GF-D8 (cell line): ENCODE results near the gene ZNF286A.
"Not testable (repeated sequence)": the region's sequence is repeated elsewhere in the genome, so short reads cannot be mapped to it uniquely, and the experiment has no call there.

Source experiments
- DNase-seq: peaks from one replicate; lab custom pipeline; 2025; lab: John Stamatoyannopoulos, UW

Gene ZNF286A

DNA sequence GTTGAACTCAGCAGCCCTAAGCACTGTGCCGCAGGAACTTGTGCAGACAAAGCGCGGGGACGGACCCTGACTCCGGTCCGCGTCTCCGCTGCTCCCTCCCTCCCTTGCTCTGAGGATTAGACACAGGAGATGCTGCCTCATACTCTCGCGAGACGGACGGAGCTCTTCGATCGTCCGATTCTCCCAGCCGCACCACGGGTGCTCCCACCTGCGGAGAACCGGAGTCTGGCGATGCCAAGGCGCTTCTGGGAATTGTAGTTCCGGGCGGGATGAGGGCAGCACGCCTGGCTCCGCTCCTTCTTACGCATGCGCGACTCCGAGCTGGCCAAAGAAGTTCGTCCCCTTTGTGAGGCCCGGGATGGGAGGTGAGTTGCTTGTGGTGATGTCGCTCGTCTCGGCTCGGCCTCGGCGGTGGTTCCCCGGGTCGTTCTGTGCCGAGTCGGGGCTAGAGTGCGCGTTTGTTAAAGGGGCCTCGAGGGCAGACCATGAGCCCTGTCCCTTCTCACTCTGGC, at the start of gene ZNF286A:
ZNF286A (plus strand) TSS at position 340 of the 512 bp plus-strand sequence. CDS start 578 bp downstream, outside the sequence.
- DNase-seq = peak; percentile 86

DNA sequence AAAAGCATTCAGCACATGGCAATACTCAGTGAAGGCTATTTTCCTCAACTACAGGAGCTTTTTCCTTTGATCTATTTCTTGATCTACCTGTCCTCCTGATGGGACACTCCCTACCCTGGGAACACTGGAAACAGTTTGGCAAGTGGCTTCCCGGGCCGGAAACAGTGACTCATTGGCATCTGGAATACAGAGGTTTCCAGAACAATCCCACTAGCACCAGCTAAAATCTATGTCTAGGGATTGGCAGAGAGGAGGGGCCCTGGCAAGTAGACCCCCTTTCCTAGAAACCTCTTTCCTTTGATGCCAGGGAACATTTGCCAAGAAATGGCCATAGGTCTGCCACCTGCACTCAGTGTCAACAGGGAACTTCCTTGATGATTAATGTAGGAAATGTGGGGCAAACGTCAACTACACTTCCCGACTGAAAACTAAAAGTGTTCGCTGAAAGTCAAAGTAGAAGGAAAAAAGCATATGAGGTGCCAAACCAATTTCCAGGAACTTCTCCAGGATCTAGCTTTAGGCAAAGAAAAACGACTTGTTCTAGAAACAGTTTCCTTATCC, 49.6 kb upstream of the ZNF286A start:
- DNase-seq = no peak

DNA sequence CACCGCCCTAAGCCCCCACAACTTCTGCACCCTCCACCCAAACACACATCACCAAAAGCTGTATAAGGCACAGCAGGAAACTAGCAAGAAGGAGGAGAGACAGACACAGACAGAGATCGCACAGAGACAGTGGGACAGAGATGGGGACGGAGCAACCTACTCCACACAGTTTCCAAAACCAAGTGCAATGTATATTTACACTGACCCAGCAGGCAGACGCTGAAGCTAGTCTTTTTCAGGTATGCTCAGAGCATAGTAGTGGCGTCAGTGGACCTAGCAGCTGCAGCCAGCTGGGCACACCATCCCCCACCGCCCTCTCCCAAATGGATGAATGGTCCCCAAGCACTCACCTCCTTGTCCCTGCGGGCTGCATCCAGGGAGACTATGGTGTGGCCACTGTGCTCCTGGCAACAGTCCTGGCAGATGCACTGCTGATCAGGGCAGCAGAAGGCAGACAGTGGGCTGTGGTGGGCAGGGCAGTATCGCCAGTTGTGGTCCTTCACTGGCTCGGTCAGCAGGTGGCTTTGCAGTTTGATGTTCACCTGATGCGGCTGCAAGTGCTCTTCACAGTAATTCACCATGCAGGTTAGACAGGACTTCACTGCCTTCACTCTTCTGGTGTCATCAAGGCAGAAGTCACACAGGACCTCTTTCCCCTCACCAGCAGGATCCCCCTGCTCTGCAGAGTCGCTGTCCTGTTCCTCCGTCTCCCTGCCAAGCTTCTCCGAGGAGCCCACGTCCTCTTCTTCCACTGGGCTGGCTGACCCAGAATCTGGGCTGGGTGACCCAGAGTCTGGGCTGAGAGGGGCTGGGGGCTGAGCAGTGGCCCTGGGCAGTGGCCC, 48.6 kb upstream of the ZNF286A start:
- DNase-seq = no peak

DNA sequence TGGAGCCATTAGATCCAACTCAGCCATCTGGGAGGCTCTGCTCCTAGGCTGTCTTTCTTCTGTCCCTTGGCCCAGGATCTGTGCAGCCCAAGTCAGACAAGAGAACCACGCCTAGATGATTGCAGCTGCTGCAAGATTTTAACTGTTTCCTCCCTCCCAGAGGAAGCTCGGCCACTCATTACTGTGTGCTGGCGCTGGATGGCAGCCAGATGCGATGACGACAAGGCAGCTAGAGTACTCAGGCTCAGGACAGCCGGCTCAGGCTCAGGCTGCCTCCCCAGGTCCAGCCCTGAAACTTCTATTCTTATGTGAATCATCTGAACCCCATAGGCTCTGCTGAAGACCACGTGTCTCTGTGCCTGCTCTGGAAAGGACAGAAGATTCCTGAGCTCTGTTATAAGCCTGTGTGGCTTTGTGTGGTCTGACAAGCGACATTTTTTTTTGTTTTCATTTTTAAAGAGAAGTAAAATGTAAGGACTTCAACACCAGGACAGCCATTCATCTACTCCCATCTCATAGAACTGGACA, 47.9 kb upstream of the ZNF286A start:
- peak; percentile 70 for DNase-seq

DNA sequence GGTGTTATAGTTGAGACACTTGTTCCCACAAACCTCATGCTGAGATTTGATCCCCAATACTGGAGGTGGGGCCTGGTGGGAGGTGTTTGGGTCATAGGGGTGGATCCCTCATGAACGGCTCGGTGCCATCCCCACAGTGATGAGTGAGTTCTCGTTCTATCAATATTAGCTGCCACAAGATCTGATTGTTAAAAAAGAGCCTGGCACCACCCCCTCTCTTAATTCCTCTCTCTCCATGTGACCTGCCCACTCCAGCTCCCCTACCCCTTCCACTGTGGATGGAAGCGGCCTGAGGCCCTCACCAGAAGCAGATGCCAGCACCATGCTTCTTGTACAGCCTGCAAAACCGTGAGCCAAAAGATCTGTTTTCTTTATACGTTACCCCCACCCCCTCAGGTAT, 46.6 kb upstream of the ZNF286A start:
- no peak for DNase-seq

DNA sequence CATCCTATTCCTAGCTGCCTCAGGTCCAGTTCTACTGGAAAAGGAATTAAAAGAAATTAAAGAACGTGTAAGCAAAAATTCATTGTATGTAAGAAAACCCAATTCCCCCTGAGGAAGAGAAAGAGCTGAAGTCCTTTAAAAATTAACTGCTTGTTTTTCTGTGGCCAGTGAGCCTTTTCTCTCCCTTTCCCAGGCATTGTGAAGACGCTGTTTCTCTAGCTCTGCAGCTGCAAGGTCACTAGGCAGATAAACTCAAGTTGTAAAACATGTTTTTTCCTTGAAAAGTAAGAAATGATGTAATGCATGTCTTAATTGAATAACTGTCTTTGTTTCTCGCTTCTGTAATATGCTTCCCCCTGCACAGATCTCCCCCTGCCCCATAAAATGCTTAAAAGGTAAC, 45.2 kb upstream of the ZNF286A start:
- not testable (repeated sequence) for DNase-seq

DNA sequence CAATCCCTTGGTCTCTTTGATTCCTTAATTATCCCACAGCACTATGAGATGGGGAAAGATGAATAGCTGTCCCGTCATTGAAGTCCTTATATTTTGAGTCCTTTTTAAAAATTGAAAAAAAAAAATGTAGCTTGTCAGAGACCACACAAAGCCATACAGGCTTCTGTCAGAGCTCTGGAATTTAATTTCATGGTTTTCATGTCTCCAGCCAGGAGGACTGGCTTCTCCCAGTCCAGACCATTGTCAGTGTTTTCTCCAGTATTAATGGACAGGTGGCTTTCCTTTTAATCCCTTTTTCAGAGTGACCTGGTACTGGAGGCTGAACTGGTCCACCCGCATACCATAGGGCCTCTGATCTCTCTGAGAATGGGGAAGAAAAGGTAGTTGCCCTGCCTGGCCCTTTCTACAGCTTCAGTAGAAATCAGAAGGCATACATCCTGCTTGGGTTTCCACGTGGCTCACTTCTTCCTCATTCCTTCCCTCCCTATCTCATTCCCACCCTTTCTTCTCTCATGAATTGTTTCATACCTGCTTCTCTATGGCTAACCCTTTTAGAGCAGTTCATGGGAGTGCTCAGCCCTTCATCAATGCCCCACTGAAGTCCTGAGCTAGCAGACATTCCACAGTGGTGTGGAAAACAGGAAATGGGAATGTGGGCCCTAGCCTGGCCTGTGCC, 44.5 kb upstream of the ZNF286A start:
- no peak for DNase-seq

DNA sequence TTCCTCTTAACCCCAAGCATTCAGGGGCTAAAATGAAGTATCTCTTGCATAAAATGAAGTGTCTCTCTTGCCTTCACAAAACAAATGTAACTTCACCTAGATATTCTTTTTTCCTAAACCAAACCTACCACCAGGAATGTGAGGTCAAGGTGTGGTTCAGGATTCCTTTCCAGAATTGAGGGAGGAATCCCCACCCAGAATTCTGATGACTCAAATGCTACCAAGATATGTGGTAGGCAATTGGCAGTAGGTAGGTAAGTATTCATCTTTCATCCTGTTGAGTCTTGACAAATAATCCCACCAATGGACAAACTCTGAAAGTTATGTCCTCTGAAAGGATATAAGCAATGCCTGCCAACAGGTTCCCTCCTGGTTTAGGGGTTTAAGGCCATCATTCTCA, 41.7 kb upstream of the ZNF286A start:
- no peak for DNase-seq

DNA sequence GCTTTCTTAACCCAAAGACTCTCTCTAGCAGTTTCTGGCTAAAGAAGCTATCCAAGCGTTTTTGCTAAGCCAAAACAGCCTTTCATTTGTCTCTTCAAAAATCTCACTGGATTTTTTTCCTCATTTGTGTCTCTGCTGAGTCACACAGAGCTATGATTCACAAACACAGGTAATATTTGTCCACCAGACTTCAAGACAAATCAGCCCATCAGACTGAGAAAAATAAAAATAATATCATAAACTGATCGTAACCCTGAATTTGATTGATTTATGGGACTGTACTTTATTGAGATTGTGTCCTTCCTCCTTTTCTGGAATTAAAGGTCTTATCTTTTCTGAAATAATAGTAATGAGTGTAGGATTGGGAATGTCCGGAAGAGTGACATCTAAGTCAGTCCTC, 41.3 kb upstream of the ZNF286A start:
- DNase-seq = no peak

DNA sequence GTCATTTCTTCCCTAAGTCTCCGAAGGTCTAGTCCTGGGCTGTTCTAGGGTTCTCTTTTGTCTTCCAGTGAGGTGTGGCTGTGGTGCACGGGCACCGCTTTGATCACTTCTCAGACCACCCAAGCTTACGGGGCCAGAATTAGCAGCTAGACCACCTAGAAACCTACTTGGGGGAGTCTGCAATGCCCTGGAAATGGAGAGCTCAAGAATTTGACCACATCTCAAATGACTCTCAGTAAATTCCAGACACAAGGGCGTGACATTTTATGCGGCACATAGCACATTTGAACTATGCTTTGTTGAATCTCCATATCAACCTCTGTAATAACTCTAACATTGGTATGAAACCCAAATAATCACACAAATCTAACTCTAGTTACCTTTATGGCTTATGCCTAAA, 40.3 kb upstream of the ZNF286A start:
- DNase-seq = no peak

DNA sequence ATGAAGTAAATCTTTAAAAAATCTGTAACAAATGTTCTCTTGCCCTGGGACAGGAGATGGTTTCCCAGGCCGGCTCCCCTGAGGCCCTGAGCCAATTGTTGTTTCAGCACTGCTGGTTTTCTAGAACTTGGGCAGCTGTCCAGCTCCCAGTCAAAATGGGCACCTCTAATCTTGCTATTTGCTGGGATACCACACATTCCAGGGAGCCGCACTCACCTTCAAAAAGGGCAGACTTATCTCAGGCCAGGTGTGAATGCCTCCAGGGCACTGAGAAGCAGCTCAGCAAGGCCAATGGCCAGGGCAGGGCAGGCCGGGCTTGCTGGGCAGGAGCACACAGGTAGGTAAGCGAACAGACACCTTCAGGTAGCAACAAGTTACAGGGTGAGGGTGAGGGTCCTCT, 39.9 kb upstream of the ZNF286A start:
- DNase-seq = no peak

DNA sequence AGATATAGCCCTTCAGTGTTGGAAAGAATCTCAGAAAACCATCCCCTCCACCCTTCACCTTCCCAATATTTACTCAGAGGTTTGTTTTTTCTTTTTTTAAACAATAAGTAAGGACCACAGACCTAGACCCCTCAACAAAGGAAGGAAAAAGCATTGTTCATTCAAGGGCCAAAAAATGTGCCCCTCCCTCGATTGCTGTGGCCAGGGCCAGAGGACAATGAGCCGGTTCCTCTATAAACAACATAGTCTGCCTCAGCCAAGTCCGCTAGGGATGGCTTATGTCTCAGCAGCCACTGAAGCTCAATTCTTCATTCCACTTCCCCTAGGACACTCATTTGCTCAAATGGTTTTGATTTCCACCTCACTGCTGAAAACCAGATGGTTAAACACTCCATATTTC, 39.5 kb upstream of the ZNF286A start:
- no peak for DNase-seq

DNA sequence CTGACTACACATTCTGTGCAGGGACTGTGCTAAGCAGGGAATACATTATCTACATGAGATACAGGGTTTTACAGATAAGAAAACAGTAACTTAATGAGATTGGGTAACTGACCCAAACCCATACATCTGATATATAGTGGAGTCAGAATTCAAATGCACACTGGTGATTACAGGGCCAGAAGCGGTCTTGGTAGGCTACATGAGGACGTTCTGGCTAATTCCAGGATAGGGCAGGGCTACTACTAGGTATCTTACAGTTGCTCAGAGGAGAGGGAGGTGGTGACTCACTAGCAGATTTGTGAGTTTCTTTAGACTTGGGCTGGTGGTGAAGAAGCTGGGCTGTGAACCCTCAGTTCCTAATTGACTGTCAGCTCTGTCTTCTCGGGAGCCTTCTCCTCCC, 36.9 kb upstream of the ZNF286A start:
- no peak for DNase-seq

DNA sequence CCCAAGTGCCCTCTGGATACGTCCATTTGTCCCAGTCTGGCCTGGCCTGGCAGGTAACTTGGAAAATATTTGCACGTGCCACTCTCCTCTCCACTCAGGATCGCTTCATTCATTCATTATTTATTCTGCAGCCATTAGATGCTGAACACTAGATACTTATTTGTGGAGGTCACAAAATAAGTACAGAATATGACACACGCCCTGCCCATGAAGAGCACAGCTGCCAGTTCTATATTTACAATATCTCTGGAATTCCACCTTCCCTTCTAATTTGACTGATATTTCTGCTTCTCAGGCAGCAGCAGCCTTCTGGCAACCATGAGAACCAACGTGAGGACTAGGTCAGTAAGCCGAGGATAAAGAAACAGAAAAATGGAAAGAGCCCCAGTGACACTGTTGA, 36.4 kb upstream of the ZNF286A start:
- DNase-seq = no peak

DNA sequence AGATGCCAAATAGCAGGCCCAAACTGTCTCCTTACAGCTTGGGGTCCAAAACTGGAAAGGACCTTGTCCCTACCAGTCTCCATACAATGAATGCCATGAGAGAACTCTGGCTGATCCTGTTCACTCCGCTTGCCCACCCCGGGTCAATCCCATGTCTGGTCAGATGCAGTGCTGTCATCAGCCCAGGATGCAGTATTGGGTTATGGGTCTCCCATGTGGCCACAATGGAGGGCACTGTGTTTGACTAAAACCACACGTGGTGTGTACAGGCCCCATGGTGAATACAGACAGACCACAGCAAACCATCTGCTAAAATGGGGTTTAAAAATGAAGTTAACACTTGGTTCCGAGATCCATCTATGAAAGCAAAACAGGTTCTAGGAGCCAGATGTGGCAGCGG, 35.9 kb upstream of the ZNF286A start:
- DNase-seq = no peak

DNA sequence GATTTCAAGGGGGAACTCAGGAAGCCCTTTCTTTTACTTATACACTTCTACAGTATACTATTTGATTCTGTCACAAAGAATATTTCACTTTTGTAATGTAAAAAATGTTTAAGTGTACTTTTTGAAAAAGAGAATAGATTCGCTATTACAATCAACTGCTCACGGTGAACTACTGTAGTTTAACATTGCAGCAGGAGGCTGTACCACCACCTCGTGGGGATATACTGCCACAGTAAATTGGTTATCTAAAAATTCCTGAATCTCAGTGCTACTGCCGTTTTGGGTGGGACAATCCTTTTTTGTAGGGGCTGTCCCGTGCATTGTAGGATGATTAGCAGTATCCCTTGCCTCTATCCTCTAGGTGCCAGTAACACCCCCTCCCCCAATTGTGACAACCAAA, 30.0 kb upstream of the ZNF286A start:
- not testable (repeated sequence) for DNase-seq

DNA sequence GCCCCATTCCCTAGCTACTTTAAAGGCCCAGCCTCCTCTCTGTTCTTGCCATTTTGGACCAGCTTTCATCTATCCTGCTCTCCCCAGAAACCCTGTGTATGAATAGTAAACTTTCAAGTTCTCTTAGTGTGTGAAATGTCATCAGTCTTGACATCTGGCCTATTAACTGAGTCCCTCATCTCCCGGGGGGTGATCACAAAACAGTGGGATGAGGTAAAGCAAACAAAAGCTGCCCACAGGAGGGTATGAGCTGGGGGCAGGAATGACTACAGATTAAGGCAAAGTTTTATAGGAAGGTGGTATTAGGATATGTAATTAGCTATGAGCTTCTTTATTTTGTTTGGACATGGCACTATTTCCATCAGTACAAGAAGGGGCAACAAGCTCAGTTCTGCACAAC, 24.9 kb upstream of the ZNF286A start:
- DNase-seq = not testable (repeated sequence)

DNA sequence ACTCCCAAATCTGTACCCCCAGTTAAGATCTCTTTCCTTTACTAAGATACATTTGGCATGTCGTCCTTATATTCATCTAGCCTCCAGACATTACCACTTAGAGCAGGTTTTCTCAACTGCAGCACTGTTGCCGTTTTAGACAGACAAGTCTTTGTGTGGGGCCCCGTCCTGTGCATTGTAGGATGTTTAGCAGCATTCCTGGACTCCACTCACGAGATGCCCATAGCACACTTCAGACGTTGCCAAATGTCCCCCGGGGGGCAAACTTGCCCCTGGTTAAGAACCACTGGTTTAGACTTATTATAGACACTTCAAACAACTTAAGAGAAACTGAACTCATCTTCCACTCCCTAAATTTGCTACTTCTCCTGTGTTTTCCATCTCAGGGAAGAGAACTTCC, 23.6 kb upstream of the ZNF286A start:
- DNase-seq = not testable (repeated sequence)

DNA sequence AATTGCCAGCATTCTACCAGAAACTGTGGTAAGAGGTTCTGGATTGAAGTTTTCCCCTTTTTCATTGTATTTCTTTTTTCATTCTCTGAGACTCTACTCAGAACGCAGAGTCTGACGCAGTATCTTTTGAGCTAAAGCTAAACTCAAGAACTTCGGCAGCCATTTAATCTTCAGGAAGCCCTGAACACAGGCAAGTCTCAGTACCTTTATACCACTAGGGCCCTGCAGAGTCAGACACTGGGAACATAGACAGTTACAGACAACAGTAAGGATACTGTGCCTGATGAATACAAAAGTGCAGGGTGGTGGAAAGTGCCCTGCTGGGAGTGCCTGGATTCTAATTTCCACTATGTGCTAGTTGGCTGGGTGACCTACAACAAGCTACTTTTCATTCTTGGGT, 16.4 kb upstream of the ZNF286A start:
- not testable (repeated sequence) for DNase-seq

DNA sequence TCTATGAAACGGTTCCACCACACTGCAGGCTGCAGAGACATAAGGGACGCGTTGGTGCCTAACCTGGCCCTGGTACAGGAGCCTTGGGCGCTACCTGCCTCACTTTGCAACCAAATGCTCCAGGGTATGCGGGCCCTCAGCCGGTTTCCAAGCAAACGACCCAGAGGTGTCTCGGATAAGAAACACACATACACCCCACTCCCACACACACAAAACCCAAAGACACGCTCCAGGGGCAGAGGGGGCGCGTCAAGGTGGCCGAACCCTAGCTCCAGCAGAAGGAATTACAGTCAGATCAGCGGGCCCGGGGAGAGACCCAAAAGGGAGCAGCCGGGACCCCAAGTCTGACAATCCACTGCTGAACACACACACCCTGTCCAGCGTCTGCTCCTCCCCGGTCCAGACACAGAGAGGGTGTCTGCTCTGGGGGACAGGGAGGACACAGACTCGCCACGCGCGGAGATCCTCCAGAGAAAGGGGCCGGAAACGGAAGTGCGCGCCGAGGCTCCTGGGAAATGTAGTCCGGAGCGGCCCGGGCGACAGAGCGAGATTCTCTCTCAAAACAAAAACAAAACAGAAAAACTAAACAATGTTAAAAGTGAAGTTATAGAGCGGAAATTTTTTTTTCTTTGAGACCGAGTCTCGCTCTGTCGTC, 15.6 kb upstream of the ZNF286A start, which contains the start of gene TRIM16:
TRIM16 (minus strand) TSS at position 488 of the 655 bp plus-strand sequence. CDS start 32,702 bp downstream, outside the sequence.
- DNase-seq = not testable (repeated sequence)

DNA sequence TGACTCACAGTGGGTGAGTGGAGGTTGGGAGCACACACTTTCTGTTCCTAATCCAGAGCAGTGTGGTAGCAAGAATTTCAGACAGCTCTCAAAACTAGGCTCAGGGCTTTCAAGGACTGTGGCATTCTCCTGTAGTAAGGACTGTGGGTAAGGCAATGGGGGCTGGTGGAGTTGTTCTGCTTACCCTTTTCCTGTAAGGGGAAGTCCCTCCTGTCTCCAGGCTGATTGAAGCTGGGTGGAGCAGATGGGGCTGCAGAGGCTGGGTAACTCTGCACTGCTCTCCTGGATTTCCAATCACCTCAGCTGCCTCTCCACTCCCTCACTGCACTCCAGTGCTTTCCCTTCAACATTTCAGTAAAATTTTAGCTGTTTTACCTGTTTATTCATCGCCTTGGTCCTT, 12.1 kb upstream of the ZNF286A start:
- DNase-seq = not testable (repeated sequence)

DNA sequence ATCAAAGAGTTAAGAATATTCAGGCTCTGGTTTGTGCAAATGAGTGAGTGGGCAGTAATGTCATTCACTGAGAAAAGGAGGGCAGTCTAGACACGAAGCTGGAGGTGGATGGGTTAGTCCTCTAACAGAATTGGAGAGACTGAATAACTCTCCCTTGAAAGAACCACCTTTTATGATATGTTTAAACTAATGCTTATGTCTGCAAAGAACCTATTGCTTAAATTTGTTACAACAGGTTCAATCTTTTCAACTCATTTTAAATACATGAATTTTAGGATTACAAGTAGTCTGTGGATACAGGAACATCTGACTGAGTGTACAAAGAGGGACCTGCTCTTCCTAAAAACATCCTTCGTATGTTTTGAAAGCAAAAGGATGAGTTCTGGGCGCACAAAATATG, 585 bp upstream of the ZNF286A start:
- DNase-seq = not testable (repeated sequence)
